ENCODE measurements around the gene SPOP.

GRCh38 chr17:49589577-49589927 lies 88.3 kb downstream of the SPOP start:
- TF ChIP-seq MAZ (IDR thresholded peaks at IDR 0.05; ENCODE audit: borderline replicate concordance, low read depth, low read length), result no peak
- TF ChIP-seq ELK1 (IDR thresholded peaks at IDR 0.05; ENCODE audit: borderline replicate concordance, low read depth, low read length), result no peak
